DOHH2 (cell line): ENCODE results near the gene SF3B3.

Source experiments
- H3F3A ChIP-seq: fragments of 200-600 bp; sonication (generic), shearing (Covaris generic); 2 replicates; pipeline ENCODE4 v1.6.0; 2016; ENCODE audit warnings: antibody characterized with exemption, mild to moderate bottlenecking; ENCODE audit not compliant: control insufficient read depth, insufficient read depth
- H3K27ac ChIP-seq: fragments of 200-600 bp; sonication (generic); 2 replicates; pipeline ENCODE4 v1.5.1; 2014; ENCODE audit warnings: low read depth, mild to moderate bottlenecking, low read length, moderate library complexity
- H3K27me3 ChIP-seq: fragments of 200-600 bp; sonication (generic); 2 replicates; pipeline ENCODE4 v1.6.1; 2014; ENCODE audit warnings: mild to moderate bottlenecking, low read length, mixed read lengths; ENCODE audit not compliant: control insufficient read depth
- H3K36me3 ChIP-seq: fragments of 200-600 bp; sonication (generic); 2 replicates; pipeline ENCODE4 v1.6.1; 2014; ENCODE audit warnings: mild to moderate bottlenecking, low read length, moderate library complexity, mixed read lengths; ENCODE audit not compliant: control insufficient read depth
- H3K4me1 ChIP-seq: fragments of 200-600 bp; sonication (generic); 2 replicates; pipeline ENCODE4 v1.6.1; 2014; ENCODE audit warnings: mild to moderate bottlenecking, low read length, mixed read lengths; ENCODE audit not compliant: control insufficient read depth
- H3K4me2 ChIP-seq: fragments of 200-600 bp; sonication (generic); 2 replicates; pipeline ENCODE4 v1.6.0; 2014; ENCODE audit warnings: mild to moderate bottlenecking, low read length, moderate library complexity
- H3K4me3 ChIP-seq: fragments of 200-600 bp; sonication (generic); 2 replicates; pipeline ENCODE4 v1.5.1; 2014; ENCODE audit warnings: mild to moderate bottlenecking, low read length, mixed read lengths
- H3K79me2 ChIP-seq: fragments of 200-600 bp; sonication (generic); 2 replicates; pipeline ENCODE4 v1.6.1; 2014; ENCODE audit warnings: mild to moderate bottlenecking, low read length, mixed read lengths; ENCODE audit not compliant: control insufficient read depth
- H3K9me2 ChIP-seq: fragments of 200-600 bp; sonication (generic); replicated peaks from 2 replicates; pipeline ENCODE4 v1.6.1; 2014; ENCODE audit warnings: mild to moderate bottlenecking, low read length, mixed read lengths; ENCODE audit not compliant: control insufficient read depth
- H3K9me3 ChIP-seq: fragments of 200-600 bp; sonication (generic); 2 replicates; pipeline ENCODE4 v1.6.1; 2014; ENCODE audit warnings: antibody characterized with exemption, low read length, mixed read lengths; ENCODE audit not compliant: control insufficient read depth, insufficient read depth
- H4K20me1 ChIP-seq: fragments of 200-600 bp; sonication (generic); 2 replicates; pipeline ENCODE4 v1.6.0; 2014; ENCODE audit warnings: low read depth, mild to moderate bottlenecking, antibody characterized with exemption, low read length, moderate library complexity; ENCODE audit not compliant: control insufficient read depth, insufficient read depth
- EZH2phosphoT487 ChIP-seq: fragments of 200-600 bp; sonication (generic); IDR thresholded peaks from 2 replicates; pipeline ENCODE4 v1.6.1; 2017; ENCODE audit warnings: borderline replicate concordance, mild to moderate bottlenecking, antibody characterized with exemption, low read length, moderate library complexity, mixed read lengths
- TF ChIP-seq, protein P1 (sequence below): fragments of 200-600 bp; sonication (generic); IDR thresholded peaks from one replicate; pipeline ENCODE4 v1.5.1; 2014; ENCODE audit warnings: antibody characterized with exemption, mild to moderate bottlenecking, low read depth, low read length; ENCODE audit not compliant: poor library complexity, severe bottlenecking

Gene SF3B3

DNA sequence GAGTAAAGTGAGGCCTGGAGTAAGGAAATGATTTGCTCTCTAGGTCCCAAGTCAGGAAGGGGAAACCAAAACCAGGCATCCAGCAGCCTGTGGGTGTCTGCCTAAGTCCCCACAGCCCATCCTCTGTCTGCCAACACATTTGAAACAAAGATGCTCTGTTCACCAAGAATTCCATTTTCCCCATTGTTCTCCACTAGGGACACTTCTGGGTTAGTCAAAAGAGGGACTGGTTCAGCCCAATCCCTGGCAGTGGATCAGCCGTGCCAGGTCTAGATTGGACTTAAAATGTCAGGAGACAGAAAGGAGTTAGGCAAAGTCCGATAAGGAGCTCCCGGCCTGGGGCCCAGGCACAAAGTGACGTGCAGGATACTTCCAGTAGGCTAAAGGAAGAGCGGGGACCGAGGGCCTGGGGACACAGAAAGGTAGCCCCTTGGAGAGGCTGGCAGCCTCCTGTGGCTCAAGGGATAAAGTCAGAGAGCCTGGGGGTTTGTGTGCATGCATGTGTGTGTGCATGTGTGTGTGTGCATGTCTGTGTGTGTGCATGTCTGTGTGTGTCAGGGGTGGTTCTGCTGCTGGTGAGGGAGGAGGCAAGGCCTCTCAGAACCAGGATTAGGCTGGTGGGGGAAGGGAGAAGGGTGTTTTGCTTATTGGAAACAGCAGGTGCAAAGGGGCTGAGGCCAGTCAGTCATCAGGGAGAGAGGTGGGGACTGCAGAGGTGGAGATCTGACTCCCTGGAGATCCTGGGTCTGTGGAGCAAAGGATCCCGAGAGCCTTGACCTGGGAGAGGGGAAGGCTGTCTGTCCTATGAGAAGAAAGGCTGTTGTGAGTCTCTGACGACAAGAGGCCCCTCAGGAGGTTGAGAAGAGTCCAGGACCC, 81.0 kb downstream of the SF3B3 start:
- Histone ChIP-seq H3K27me3 (peaks cover 5% of the 10 kb centered on the region; the same call in 1 of the 2 replicates), H3K4me2 (no peak overlapping the region), H3K27ac (no peak overlapping the region), H3K9me3 (no peaks in the 10 kb centered on the region), H3F3A (no peaks in the 10 kb centered on the region), H3K36me3 (no peaks in the 10 kb centered on the region), H3K9me2 (no peaks in the 10 kb centered on the region), H4K20me1 (no peaks in the 10 kb centered on the region), H3K79me2 (no peaks in the 10 kb centered on the region), H3K4me1 (no peaks in the 10 kb centered on the region), H3K4me3 (no peak overlapping the region)
- TF ChIP-seq, protein P1, sequence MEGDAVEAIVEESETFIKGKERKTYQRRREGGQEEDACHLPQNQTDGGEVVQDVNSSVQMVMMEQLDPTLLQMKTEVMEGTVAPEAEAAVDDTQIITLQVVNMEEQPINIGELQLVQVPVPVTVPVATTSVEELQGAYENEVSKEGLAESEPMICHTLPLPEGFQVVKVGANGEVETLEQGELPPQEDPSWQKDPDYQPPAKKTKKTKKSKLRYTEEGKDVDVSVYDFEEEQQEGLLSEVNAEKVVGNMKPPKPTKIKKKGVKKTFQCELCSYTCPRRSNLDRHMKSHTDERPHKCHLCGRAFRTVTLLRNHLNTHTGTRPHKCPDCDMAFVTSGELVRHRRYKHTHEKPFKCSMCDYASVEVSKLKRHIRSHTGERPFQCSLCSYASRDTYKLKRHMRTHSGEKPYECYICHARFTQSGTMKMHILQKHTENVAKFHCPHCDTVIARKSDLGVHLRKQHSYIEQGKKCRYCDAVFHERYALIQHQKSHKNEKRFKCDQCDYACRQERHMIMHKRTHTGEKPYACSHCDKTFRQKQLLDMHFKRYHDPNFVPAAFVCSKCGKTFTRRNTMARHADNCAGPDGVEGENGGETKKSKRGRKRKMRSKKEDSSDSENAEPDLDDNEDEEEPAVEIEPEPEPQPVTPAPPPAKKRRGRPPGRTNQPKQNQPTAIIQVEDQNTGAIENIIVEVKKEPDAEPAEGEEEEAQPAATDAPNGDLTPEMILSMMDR: no peak
- no peak for TF ChIP-seq EZH2phosphoT487

DNA sequence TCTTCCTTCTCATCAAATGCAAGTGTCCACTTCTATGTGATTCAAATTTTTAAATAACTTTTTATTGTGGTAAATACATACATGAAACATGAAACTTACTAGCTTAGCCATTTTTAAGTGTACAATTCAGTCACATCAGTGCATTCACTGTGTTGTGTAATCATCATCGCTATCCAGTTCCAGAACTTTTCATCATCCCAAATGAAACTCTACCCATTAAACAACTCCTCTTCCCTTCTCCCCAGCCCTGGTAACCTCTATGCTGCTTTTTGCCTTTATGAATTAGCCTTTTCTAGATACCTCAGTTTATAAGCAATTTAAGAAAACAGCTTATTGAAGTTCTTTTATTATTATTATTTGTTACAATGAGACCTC, 81.7 kb downstream of the SF3B3 start:
- no peaks in the 10 kb centered on the region for H3K4me1 ChIP-seq
- no peak overlapping the region for H3K27ac ChIP-seq
- TF ChIP-seq, protein P1: no peak
- TF ChIP-seq EZH2phosphoT487: no peak
- H3K4me2 ChIP-seq: no peak overlapping the region
- H3K9me3 ChIP-seq: no peaks in the 10 kb centered on the region
- H3K27me3 ChIP-seq: peaks cover 5% of the 10 kb centered on the region; the same call in 1 of the 2 replicates
- no peak overlapping the region for H3K4me3 ChIP-seq
- H3F3A ChIP-seq: no peaks in the 10 kb centered on the region
- no peaks in the 10 kb centered on the region for H3K9me2 ChIP-seq
- no peaks in the 10 kb centered on the region for H4K20me1 ChIP-seq
- H3K79me2 ChIP-seq: no peaks in the 10 kb centered on the region
- no peaks in the 10 kb centered on the region for H3K36me3 ChIP-seq

DNA sequence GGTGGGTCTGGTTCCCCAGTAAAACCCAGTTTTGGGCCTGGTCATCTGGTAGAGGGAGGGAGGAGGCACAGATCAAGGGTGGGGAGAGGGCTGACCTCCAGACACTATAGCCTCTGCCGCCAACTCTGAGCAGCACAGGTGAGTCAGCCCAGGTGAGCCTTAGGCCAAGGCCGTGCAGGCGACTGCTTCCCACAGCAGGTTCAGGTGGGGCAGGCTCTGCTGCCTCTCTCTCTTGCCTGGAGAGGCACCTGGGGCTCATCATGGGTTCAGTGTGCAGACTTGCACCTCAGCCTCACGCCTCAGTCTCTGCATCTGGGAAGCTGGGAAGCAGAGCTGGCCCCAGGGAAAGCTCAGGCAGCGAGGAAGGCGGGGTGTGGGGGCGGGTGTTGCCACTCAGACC, 84.9 kb downstream of the SF3B3 start:
- H3K4me1 ChIP-seq: no peaks in the 10 kb centered on the region
- no peaks in the 10 kb centered on the region for H3K27me3 ChIP-seq
- H3K36me3 ChIP-seq: no peaks in the 10 kb centered on the region
- H3K9me3 ChIP-seq: no peaks in the 10 kb centered on the region
- H3K27ac ChIP-seq: no peak overlapping the region
- H3K4me3 ChIP-seq: no peak overlapping the region
- H3K79me2 ChIP-seq: no peaks in the 10 kb centered on the region
- no peak overlapping the region for H3K4me2 ChIP-seq
- H3K9me2 ChIP-seq: no peaks in the 10 kb centered on the region
- TF ChIP-seq EZH2phosphoT487: no peak
- TF ChIP-seq, protein P1: no peak
- no peaks in the 10 kb centered on the region for H3F3A ChIP-seq
- H4K20me1 ChIP-seq: no peaks in the 10 kb centered on the region
